ENCODE results near the gene AK5.

DNA sequence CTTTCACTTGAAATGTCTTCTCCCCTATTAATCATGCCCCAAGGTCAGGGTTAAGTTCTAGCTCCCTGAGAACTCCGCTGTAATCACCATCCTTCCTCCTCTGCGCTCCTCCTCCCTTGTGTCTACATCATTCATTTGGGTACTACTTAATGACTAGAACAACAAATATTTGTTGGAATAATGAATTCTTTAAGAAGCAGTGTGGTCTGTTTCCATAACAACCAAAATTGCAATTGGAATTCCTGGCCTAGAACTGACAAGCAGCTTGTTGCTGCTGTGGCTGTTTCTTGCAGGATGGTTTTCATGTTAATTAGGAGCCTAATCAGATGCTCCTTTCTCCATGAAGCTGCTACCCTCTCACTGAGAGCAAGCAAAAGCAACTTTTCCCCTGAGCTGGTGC, 208.1 kb downstream of the AK5 start:
- TF ChIP-seq BACH2 (CRISPR knock-in tag; IDR thresholded peaks at IDR 0.05; ENCODE audit: borderline replicate concordance), result no peak
- no peak for TF ChIP-seq PATZ1 (CRISPR knock-in tag; IDR thresholded peaks at IDR 0.05; ENCODE audit: borderline replicate concordance)
- no peak for TF ChIP-seq TOX (CRISPR knock-in tag; IDR thresholded peaks at IDR 0.05; ENCODE audit: borderline replicate concordance)
- TF ChIP-seq ISL1 (CRISPR knock-in tag; IDR thresholded peaks at IDR 0.05), result no peak
- TF ChIP-seq, protein P1, sequence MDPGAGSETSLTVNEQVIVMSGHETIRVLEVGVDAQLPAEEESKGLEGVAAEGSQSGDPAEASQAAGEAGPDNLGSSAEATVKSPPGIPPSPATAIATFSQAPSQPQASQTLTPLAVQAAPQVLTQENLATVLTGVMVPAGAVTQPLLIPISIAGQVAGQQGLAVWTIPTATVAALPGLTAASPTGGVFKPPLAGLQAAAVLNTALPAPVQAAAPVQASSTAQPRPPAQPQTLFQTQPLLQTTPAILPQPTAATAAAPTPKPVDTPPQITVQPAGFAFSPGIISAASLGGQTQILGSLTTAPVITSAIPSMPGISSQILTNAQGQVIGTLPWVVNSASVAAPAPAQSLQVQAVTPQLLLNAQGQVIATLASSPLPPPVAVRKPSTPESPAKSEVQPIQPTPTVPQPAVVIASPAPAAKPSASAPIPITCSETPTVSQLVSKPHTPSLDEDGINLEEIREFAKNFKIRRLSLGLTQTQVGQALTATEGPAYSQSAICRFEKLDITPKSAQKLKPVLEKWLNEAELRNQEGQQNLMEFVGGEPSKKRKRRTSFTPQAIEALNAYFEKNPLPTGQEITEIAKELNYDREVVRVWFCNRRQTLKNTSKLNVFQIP (CRISPR knock-in tag; IDR thresholded peaks at IDR 0.05; ENCODE audit: borderline replicate concordance, low read depth), result no peak
- no peak for TF ChIP-seq ZFP30 (CRISPR knock-in tag; IDR thresholded peaks at IDR 0.05)
- no peak for TF ChIP-seq ZNF565 (CRISPR knock-in tag; conservative IDR thresholded peaks at IDR 0.05; ENCODE audit: low read depth)
- TF ChIP-seq, protein P2, sequence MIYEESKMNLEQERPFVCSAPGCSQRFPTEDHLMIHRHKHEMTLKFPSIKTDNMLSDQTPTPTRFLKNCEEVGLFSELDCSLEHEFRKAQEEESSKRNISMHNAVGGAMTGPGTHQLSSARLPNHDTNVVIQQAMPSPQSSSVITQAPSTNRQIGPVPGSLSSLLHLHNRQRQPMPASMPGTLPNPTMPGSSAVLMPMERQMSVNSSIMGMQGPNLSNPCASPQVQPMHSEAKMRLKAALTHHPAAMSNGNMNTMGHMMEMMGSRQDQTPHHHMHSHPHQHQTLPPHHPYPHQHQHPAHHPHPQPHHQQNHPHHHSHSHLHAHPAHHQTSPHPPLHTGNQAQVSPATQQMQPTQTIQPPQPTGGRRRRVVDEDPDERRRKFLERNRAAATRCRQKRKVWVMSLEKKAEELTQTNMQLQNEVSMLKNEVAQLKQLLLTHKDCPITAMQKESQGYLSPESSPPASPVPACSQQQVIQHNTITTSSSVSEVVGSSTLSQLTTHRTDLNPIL (CRISPR knock-in tag; IDR thresholded peaks at IDR 0.05; ENCODE audit: low read depth), result no peak
- TF ChIP-seq CSDC2 (CRISPR knock-in tag; IDR thresholded peaks at IDR 0.05), result no peak
- TF ChIP-seq ZFP3 (CRISPR knock-in tag; IDR thresholded peaks at IDR 0.05), result no peak
- TF ChIP-seq TCF4 (CRISPR knock-in tag; IDR thresholded peaks at IDR 0.05; ENCODE audit: borderline replicate concordance), result no peak
- no peak for TF ChIP-seq ARNTL (CRISPR knock-in tag; IDR thresholded peaks at IDR 0.05; ENCODE audit: borderline replicate concordance, low read depth)
- TF ChIP-seq RARB (CRISPR knock-in tag; IDR thresholded peaks at IDR 0.05), result no peak
- TF ChIP-seq ESRRG (CRISPR knock-in tag; IDR thresholded peaks at IDR 0.05), result no peak

All from SK-N-SH treated with all-trans-retinoic acid at 6 μM for 48 hours (cell line).